HL-60 (cell line): ENCODE measurements around the gene GTF2I.
"Not testable (repeated sequence)": the region's sequence is repeated elsewhere in the genome, so short reads cannot be mapped to it uniquely, and the experiment has no call there.

Experiments
- DNase-seq, 2 experiments: peaks; one replicate each; pipeline ENCODE4 v3.0.0-alpha.2; 2010 to 2020; ENCODE audit warnings: low read depth in 1 of 2, low spot score in 1 of 2
- H3K27ac ChIP-seq: fragments of 250-450 bp; sonication (Bioruptor Pico); replicated peaks from 2 replicates; pipeline ENCODE4 v1.5.1; 2020; ENCODE audit warnings: mild to moderate bottlenecking, moderate library complexity
- H3K27me3 ChIP-seq: fragments of 250-450 bp; sonication (Bioruptor Pico); 2 replicates; pipeline ENCODE4 v1.5.1; 2021; ENCODE audit warnings: mild to moderate bottlenecking, moderate library complexity; ENCODE audit not compliant: insufficient read depth, poor library complexity, severe bottlenecking
- H3K4me3 ChIP-seq: replicated peaks from 2 replicates; pipeline ENCODE4 v1.5.1; 2011; ENCODE audit warnings: mild to moderate bottlenecking, control low read depth, low read length; ENCODE audit not compliant: insufficient read depth
- CTCF ChIP-seq: IDR thresholded peaks from one replicate; pipeline ENCODE4 v1.5.1; 2011; ENCODE audit warnings: low read length, control low read depth, inconsistent platforms; ENCODE audit not compliant: insufficient read depth
- GABPA ChIP-seq: IDR thresholded peaks from 2 replicates; pipeline ENCODE4 v1.6.1; 2012; ENCODE audit warnings: low read depth
- POLR2AphosphoS5 ChIP-seq: IDR thresholded peaks from 2 replicates; pipeline ENCODE4 v1.6.1; 2012; ENCODE audit warnings: low read depth
- SPI1 ChIP-seq: IDR thresholded peaks from 2 replicates; pipeline ENCODE4 v1.6.1; 2012; ENCODE audit warnings: low read depth, mild to moderate bottlenecking, borderline replicate concordance
- TF ChIP-seq, protein P1 (sequence below): IDR thresholded peaks from 2 replicates; pipeline ENCODE4 v1.6.1; 2012; ENCODE audit warnings: low read depth; ENCODE audit not compliant: insufficient replicate concordance

The GTF2I gene

DNA sequence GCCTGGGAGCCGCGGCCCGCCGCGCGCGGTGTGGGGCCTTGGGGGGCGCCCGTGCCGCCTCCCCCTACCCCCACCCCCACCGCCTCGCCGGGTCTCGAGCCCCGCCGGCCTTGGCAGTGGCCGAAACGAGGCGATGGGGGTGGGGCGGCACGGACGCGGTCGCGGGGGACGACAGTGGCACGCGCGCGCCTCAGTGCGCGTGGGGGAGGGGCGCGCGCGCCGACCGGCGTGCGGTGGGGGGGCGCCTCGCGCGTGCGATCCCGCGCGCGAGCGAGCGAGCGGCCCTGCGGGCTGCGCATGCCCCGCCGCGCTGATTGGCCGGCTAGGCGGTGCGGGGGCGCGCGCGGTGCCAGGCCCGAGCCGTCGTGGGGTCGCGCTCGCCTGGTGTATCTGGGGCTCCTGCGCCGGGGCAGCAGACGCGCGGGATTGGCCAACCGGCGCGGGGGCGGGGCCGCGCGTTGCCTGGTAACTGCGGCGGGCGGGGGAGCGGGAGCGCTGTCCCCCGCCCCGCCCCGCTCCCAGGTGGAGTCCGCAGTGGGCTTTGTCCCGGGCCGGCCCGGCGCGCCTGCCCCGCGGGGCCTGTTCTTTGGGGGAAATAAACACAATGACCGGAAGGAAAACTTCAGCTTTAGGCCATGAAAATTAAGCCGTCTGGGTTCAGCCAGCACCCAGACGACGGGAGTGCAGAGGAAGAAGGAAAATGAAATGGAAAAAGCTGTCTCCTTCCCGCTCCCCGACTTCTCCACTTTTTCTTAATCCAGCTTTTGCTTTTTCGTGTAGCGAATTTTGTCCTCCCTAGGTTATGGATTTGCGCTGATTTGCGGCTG, 873 bp downstream of the GTF2I start:
- TF ChIP-seq CTCF = no peak
- TF ChIP-seq, protein P1, sequence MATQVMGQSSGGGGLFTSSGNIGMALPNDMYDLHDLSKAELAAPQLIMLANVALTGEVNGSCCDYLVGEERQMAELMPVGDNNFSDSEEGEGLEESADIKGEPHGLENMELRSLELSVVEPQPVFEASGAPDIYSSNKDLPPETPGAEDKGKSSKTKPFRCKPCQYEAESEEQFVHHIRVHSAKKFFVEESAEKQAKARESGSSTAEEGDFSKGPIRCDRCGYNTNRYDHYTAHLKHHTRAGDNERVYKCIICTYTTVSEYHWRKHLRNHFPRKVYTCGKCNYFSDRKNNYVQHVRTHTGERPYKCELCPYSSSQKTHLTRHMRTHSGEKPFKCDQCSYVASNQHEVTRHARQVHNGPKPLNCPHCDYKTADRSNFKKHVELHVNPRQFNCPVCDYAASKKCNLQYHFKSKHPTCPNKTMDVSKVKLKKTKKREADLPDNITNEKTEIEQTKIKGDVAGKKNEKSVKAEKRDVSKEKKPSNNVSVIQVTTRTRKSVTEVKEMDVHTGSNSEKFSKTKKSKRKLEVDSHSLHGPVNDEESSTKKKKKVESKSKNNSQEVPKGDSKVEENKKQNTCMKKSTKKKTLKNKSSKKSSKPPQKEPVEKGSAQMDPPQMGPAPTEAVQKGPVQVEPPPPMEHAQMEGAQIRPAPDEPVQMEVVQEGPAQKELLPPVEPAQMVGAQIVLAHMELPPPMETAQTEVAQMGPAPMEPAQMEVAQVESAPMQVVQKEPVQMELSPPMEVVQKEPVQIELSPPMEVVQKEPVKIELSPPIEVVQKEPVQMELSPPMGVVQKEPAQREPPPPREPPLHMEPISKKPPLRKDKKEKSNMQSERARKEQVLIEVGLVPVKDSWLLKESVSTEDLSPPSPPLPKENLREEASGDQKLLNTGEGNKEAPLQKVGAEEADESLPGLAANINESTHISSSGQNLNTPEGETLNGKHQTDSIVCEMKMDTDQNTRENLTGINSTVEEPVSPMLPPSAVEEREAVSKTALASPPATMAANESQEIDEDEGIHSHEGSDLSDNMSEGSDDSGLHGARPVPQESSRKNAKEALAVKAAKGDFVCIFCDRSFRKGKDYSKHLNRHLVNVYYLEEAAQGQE = peak; percentile 20
- Histone ChIP-seq H3K4me3 (peak overlapping the region; percentile 53), H3K27me3 (no peaks in the 10 kb centered on the region), H3K27ac (peak overlapping the region; percentile 98)
- peak; percentile 81 to 87 for DNase-seq

DNA sequence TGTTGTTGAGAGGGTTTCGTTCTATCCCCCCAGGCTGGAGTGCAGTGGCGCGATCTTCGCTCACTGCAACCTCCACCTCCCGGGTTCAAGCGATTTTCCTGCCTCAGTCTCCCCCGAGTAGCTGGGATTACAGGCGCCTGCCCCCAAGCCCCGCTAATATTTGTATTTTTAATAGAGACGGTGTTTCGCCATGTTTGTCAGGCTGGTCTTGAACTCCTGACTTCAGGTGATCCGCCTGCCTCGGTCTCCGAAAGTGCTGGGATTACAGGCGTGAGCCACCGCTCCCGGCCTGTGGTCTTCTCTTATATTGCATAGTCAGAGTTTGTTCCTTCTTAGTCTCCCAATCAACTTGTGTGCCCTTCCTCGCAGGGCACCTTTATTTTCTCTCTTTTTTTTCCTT, 2.7 kb downstream of the GTF2I start:
- peak in 1 of 2 experiments; percentile 39 for DNase-seq
- peak overlapping the region; percentile 89 for H3K27ac ChIP-seq
- peak overlapping the region; percentile 53 for H3K4me3 ChIP-seq
- not testable (repeated sequence) for H3K27me3 ChIP-seq

GRCh38 chr7:74661836-74662794, 4.6 kb downstream of the GTF2I start:
- not testable (repeated sequence) for DNase-seq, H3K27ac ChIP-seq, H3K4me3 ChIP-seq, H3K27me3 ChIP-seq

DNA sequence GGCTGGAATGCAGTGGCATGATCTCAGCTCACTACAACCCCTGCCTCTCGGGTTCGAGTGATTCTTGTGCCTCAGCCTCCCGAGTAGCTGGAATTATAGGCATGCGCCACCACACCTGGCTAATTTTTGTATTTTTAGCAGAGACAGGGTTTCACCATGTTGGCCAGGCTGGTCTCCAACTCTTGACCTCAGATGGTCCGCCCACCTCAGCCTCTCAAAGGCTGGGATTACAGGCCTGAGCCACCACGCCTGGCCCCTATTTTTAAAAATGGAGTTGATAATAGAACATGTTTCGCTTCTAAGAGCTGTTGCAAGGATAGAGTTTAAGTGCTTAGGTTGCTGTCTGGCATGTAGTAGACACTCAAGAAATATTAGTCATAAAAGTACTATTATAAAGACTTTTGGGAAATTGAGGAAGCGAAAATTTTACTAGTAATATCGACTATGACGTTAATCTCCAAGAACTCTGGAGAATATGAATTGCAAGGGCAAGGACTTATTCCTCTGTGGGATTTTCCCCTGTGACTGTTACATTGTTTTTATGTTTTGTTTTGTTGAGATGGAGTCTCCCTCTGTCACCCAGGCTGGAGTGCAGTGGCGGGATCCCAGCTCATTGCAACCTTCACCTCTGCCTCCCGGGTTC, 7.9 kb downstream of the GTF2I start:
- no peak for DNase-seq
- H3K27ac ChIP-seq = no peak overlapping the region
- no peak overlapping the region for H3K4me3 ChIP-seq
- TF ChIP-seq GABPA (no peak), SPI1 (no peak), POLR2AphosphoS5 (no peak), CTCF (no peak)
- TF ChIP-seq, protein P1 = no peak
- no peaks in the 10 kb centered on the region for H3K27me3 ChIP-seq

DNA sequence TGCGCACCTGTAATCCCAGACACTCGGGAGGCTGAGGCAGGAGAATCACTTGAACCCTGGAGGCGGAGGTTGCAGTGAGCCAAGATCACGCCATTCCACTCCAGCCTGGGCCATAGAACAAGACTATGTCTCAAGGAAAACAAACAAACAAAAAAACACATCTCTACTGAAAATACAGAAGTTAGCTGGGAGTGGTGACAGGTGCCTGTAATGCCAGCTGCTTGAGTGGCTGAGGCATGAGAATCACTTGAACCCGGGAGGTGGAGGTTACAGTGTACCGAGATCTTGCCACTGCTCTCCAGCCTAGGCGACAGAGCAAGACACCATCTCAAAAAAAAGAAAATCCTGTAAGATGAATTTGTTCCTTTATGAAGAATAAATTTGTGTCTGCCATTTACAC, 9.5 kb downstream of the GTF2I start:
- not testable (repeated sequence) for DNase-seq, H3K27ac ChIP-seq, H3K4me3 ChIP-seq, H3K27me3 ChIP-seq

- not testable (repeated sequence) for H3K27ac ChIP-seq, H3K4me3 ChIP-seq, DNase-seq, H3K27me3 ChIP-seq
Measured at GRCh38 chr7:74667520-74667919, 10.0 kb downstream of the GTF2I start.
